ENCODE data around the gene IWS1. TPM values are rescaled to one million over a fixed set of nuclear protein-coding genes. Genes with fewer than 3 reads are reported as not detected.

The IWS1 gene
- total and polyA plus RNA-seq, 7 experiments from 2014 or later = 15.7 to 57.5 (median 39.7) TPM

- H3K36me3 Mint-ChIP-seq = peaks cover 19 to 62% (median 45%) of the 10 kb centered on the region in 5 donors
- Histone ChIP-seq H3K4me1 (ENCODE audit: control insufficient read depth in 2 of 2, insufficient read depth in 2 of 2, low read length in 2 of 2) (peaks cover 0 to 4% of the 10 kb centered on the region in 2 donors), H3K9me3 (ENCODE audit: control insufficient read depth in 2 of 3, low read length in 3 of 3) (no peaks in the 10 kb centered on the region), H3K27me3 (ENCODE audit: control insufficient read depth in 2 of 2, insufficient read depth in 2 of 2, low read length in 2 of 2) (no peaks in the 10 kb centered on the region), H3K4me3 (ENCODE audit: low read length) (no peak overlapping the region), H3K27ac (ENCODE audit: low read depth, low read length) (no peak overlapping the region), H3K36me3 (ENCODE audit: control insufficient read depth in 2 of 3, insufficient read depth in 3 of 3, low read length in 3 of 3) (peaks cover 21 to 87% (median 32%) of the 10 kb centered on the region in 3 experiments)
- no peaks in the 10 kb centered on the region for H3K27me3 Mint-ChIP-seq
- ChIA-PET CTCF (interaction anchor here (0.6 to 1.9 kb wide), 3 partner anchors 11 to 15 kb away, joined by 3 to 8 read pairs (median 7); no protein-coding TSS in a partner anchor), POLR2A (no interaction called here)
- intact Hi-C loops (cut with micrococcal nuclease) = no loop called here
- peak overlapping the region in 1 of 9 donors; percentile 47 for H3K27ac Mint-ChIP-seq
- no peak overlapping the region for H3K4me3 Mint-ChIP-seq
- H3K9me3 Mint-ChIP-seq = no peaks in the 10 kb centered on the region
- ATAC-seq = no peak
- DNase-seq = no peak
- H3K4me1 Mint-ChIP-seq = peaks cover 9 to 34% (median 30%) of the 10 kb centered on the region in 7 donors
Observed at GRCh38 chr2:127490283-127490682, 36.0 kb downstream of the IWS1 start.

GRCh38 chr2:127486247-127487058 is 39.8 kb downstream of the IWS1 start:
- peaks cover 0 to 4% of the 10 kb centered on the region in 2 donors for H3K4me1 ChIP-seq (ENCODE audit: control insufficient read depth in 2 of 2, insufficient read depth in 2 of 2, low read length in 2 of 2)
- CTCF ChIA-PET = interaction anchor here (0.8 kb wide), 1 partner anchor 289 kb away, joined by 4 read pairs; no protein-coding TSS in a partner anchor
- no peaks in the 10 kb centered on the region for H3K9me3 ChIP-seq (ENCODE audit: control insufficient read depth in 2 of 3, low read length in 3 of 3)
- H3K27ac Mint-ChIP-seq = peak overlapping the region; percentile 75 to 88 (median 80)
- peak overlapping the region in 8 of 10 donors; percentile 0 to 71 (median 50) for H3K4me3 Mint-ChIP-seq
- peaks cover 31 to 51% (median 39%) of the 10 kb centered on the region in 5 donors for H3K36me3 Mint-ChIP-seq
- intact Hi-C loops (cut with micrococcal nuclease) = no loop called here
- POLR2A ChIA-PET = no interaction called here
- no peak overlapping the region for H3K4me3 ChIP-seq (ENCODE audit: low read length)
- peak; percentile 29 for ATAC-seq
- no peaks in the 10 kb centered on the region for H3K27me3 ChIP-seq (ENCODE audit: control insufficient read depth in 2 of 2, insufficient read depth in 2 of 2, low read length in 2 of 2)
- H3K27ac ChIP-seq (ENCODE audit: low read depth, low read length) = peak overlapping the region; percentile 36
- no peaks in the 10 kb centered on the region for H3K27me3 Mint-ChIP-seq
- H3K4me1 Mint-ChIP-seq = peaks cover 9 to 39% (median 35%) of the 10 kb centered on the region in 7 donors
- no peak for DNase-seq
- H3K9me3 Mint-ChIP-seq = no peaks in the 10 kb centered on the region
- peaks cover 12 to 87% (median 15%) of the 10 kb centered on the region in 3 experiments for H3K36me3 ChIP-seq (ENCODE audit: control insufficient read depth in 2 of 3, insufficient read depth in 3 of 3, low read length in 3 of 3)

- H3K36me3 ChIP-seq (ENCODE audit: control insufficient read depth in 2 of 3, insufficient read depth in 3 of 3, low read length in 3 of 3) = peaks cover 12 to 87% (median 14%) of the 10 kb centered on the region in 3 experiments
- intact Hi-C loops (cut with micrococcal nuclease) = loop anchor here in 1 of 2 donors (1.0 to 2.0 kb wide), 2 partner anchors 10 to 41 kb away; partner anchors contain the start of gene IWS1
- H3K4me1 ChIP-seq (ENCODE audit: control insufficient read depth in 2 of 2, insufficient read depth in 2 of 2, low read length in 2 of 2) = peaks cover 0 to 4% of the 10 kb centered on the region in 2 donors
- ChIA-PET CTCF (no interaction called here), POLR2A (no interaction called here)
- peaks cover 27 to 50% (median 36%) of the 10 kb centered on the region in 5 donors for H3K36me3 Mint-ChIP-seq
- ATAC-seq = peak; percentile 31
- H3K4me1 Mint-ChIP-seq = peaks cover 9 to 39% (median 35%) of the 10 kb centered on the region in 7 donors
- no peaks in the 10 kb centered on the region for H3K9me3 ChIP-seq (ENCODE audit: control insufficient read depth in 2 of 3, low read length in 3 of 3)
- H3K27ac Mint-ChIP-seq = peak overlapping the region; percentile 75 to 88 (median 80)
- H3K4me3 Mint-ChIP-seq = peak overlapping the region in 8 of 10 donors; percentile 30 to 71 (median 56)
- peak overlapping the region; percentile 36 for H3K27ac ChIP-seq (ENCODE audit: low read depth, low read length)
- H3K4me3 ChIP-seq (ENCODE audit: low read length) = no peak overlapping the region
- no peak for DNase-seq
- no peaks in the 10 kb centered on the region for H3K9me3 Mint-ChIP-seq
- no peaks in the 10 kb centered on the region for H3K27me3 ChIP-seq (ENCODE audit: control insufficient read depth in 2 of 2, insufficient read depth in 2 of 2, low read length in 2 of 2)
- H3K27me3 Mint-ChIP-seq = no peaks in the 10 kb centered on the region
Observed at GRCh38 chr2:127485694-127486071, 40.6 kb downstream of the IWS1 start.

GRCh38 chr2:127485051-127485693 is 41.1 kb downstream of the IWS1 start:
- Mint-ChIP-seq H3K4me1 (peaks cover 9 to 39% (median 35%) of the 10 kb centered on the region in 7 donors), H3K4me3 (peak overlapping the region in 6 of 10 donors; percentile 5 to 71 (median 46)), H3K9me3 (no peaks in the 10 kb centered on the region), H3K27me3 (no peaks in the 10 kb centered on the region), H3K36me3 (peaks cover 26 to 46% (median 36%) of the 10 kb centered on the region in 5 donors), H3K27ac (peak overlapping the region; percentile 75 to 88 (median 82))
- peaks cover 12 to 87% (median 14%) of the 10 kb centered on the region in 3 experiments for H3K36me3 ChIP-seq (ENCODE audit: control insufficient read depth in 2 of 3, insufficient read depth in 3 of 3, low read length in 3 of 3)
- no peak for ATAC-seq
- intact Hi-C loops (cut with micrococcal nuclease) = loop anchor here in 1 of 2 donors (1.0 to 2.0 kb wide), 2 partner anchors 10 to 42 kb away; partner anchors contain the start of gene IWS1
- ChIA-PET POLR2A (no interaction called here), CTCF (no interaction called here)
- no peaks in the 10 kb centered on the region for H3K27me3 ChIP-seq (ENCODE audit: control insufficient read depth in 2 of 2, insufficient read depth in 2 of 2, low read length in 2 of 2)
- H3K4me3 ChIP-seq (ENCODE audit: low read length) = no peak overlapping the region
- H3K4me1 ChIP-seq (ENCODE audit: control insufficient read depth in 2 of 2, insufficient read depth in 2 of 2, low read length in 2 of 2) = peaks cover 0 to 4% of the 10 kb centered on the region in 2 donors
- H3K27ac ChIP-seq (ENCODE audit: low read depth, low read length) = peak overlapping the region; percentile 42
- DNase-seq = peak in 2 of 9 donors; percentile 4 to 7
- H3K9me3 ChIP-seq (ENCODE audit: control insufficient read depth in 2 of 3, low read length in 3 of 3) = no peaks in the 10 kb centered on the region

GRCh38 chr2:127482031-127482430 is 44.3 kb downstream of the IWS1 start:
- no peaks in the 10 kb centered on the region for H3K9me3 Mint-ChIP-seq
- no peaks in the 10 kb centered on the region for H3K27me3 Mint-ChIP-seq
- intact Hi-C loops (cut with micrococcal nuclease) = no loop called here
- CTCF ChIA-PET = interaction anchor here (0.5 to 0.8 kb wide), 2 partner anchors 132 to 288 kb away, joined by 3 read pairs; no protein-coding TSS in a partner anchor
- no peak for DNase-seq
- peaks cover 8 to 30% (median 22%) of the 10 kb centered on the region in 5 donors for H3K36me3 Mint-ChIP-seq
- Histone ChIP-seq H3K27me3 (ENCODE audit: control insufficient read depth in 2 of 2, insufficient read depth in 2 of 2, low read length in 2 of 2) (no peaks in the 10 kb centered on the region), H3K9me3 (ENCODE audit: control insufficient read depth in 2 of 3, low read length in 3 of 3) (no peaks in the 10 kb centered on the region), H3K4me3 (ENCODE audit: low read length) (no peak overlapping the region), H3K36me3 (ENCODE audit: control insufficient read depth in 2 of 3, insufficient read depth in 3 of 3, low read length in 3 of 3) (peaks cover 0 to 64% (median 12%) of the 10 kb centered on the region in 3 experiments), H3K4me1 (ENCODE audit: control insufficient read depth in 2 of 2, insufficient read depth in 2 of 2, low read length in 2 of 2) (peaks cover 0 to 4% of the 10 kb centered on the region in 2 donors), H3K27ac (ENCODE audit: low read depth, low read length) (no peak overlapping the region)
- POLR2A ChIA-PET = no interaction called here
- no peak for ATAC-seq
- H3K4me3 Mint-ChIP-seq = no peak overlapping the region
- peak overlapping the region in 5 of 9 donors; percentile 7 to 63 (median 57) for H3K27ac Mint-ChIP-seq
- H3K4me1 Mint-ChIP-seq = peaks cover 8 to 25% (median 22%) of the 10 kb centered on the region in 7 donors

Measured in naive thymus-derived CD4-positive, alpha-beta T cell (primary cell).